Activated T-helper 1 cell treated with Interleukin-2 at 50 U/mL for 16 hours (primary cell): ENCODE measurements around the gene HOXD13.

Experiments used
- DNase-seq: peaks from one replicate; pipeline ENCODE4 v3.0.0-alpha.2; 2020; ENCODE audit warnings: low read depth

HOXD13 gene

DNA sequence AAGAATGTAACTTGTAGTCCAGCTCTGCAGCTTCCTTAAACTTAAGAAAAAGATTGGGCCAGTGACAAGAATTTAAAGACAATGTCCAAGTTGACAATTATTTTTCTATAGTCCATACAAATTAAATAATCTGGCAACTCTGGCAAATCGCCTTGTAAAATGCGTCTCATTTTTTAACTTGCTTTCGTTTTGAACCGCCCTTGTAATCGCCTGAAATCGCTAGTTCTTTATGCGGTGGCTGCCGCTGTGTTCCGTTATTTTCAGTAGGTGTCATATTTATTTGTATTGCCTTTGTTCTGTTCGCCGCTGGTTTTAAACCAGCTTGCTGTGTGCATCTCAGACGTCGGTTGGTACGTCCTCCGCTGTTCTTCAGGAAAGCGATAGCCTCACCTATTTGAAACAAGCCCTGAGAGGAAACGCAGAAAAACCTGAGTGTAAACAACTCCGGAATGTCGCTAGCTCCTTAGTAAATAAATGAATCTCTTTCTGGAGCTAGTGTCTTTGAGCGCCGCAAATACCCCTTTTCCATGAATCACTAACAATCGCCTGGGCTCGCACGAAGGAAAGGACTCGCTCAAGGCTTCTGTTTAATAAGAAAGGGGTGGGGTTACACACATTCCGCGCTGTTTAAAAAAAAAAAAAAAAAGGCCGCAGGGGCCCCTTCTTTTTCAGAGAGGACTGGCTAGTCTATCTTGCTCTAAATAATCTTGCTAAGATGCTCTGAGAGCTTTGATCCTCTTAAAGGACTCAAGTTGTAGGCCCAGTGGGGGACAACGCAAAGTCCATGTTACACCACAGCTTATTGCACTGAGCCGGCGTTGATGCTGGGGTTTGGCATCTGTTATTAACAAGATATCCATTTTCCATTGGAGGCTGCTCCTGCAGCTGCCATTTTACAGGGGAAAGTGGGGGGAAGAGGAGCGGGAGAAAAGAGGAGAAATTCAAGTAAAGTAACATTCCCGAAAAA, 40.0 kb downstream of the HOXD13 start:
- DNase-seq: no peak

DNA sequence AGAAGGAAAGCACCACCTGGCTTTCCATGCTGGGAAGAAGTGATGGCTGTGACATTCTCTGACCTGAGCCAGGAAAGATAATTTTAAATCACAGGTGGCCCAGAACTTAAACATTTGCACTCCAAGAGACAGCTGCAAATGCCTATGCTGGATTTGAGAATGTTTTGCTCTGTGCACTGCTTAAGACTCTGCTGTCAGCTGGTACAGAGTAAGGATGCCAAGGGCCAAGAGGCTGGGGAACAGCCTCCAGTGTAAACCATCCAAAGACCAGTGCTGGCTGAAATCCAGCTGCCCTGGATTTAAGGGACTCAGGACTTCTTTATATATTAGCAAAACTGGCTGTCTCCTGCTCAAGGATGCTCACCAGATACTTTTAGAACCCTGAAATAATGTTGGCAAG, 40.9 kb downstream of the HOXD13 start:
- DNase-seq: no peak

GRCh38 chr2:176134035-176134434, 41.5 kb downstream of the HOXD13 start:
- DNase-seq: no peak

DNA sequence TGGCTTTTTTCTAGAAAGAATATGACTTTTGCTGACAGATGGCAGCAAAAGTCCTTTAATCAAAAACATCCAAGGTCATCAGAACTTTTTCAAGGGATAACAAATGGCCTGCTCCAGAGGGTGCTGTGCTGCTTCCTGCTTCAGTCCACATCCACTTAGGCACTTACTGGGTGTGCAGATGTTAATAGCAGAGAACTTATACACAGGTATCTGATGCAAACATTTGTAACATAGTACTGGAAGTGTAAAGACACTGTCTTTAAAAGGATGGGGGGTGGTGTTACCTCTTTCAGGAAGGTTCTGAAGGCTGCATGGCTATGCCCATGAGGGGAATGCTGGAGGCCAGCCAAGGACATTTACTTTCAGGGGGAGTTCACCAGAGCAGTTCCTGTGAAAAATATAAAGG, 42.5 kb downstream of the HOXD13 start:
- no peak for DNase-seq

DNA sequence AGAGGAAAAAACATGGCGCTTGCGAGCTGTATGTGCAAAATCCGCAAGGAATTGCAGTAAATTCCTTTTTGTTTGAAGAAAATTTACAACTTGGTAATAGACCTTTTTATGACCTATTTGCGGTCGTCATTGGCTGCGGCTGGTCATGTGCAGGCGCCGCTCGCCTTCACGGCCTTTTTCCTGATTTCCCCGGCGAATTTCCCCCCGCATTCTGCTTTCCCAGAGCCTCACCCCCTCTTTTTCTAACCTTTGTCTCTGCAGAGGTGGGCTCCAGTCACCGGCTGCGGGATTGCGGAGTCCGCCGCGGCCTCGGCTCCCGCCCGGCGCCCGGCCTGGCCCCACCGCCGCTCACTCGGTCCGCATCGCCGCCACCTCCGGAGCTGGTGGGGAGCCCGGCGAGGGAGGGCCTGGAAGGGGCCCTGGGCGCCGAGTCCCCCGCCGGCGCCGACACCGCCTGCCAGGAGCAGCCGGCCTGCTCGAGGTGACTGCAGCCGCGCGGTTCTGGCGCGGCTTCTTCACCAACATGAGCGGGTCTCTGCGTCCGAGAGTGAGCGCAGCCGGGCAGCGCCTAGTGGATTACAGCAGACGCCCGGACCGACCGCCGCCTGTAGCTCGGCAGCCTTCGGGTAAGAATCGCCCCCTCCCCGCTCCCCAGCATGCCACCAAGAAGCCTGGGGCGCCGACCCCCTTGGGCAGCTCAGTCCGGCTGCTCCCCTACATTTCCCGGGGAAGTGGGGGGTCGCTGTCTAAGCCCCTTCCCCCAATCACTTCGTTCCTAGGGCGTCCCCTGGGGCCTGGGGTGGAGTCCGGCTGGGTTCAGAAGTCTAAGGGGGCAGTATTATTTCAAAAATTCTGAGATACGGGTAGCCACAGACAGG, 44.1 kb downstream of the HOXD13 start:
- no peak for DNase-seq

DNA sequence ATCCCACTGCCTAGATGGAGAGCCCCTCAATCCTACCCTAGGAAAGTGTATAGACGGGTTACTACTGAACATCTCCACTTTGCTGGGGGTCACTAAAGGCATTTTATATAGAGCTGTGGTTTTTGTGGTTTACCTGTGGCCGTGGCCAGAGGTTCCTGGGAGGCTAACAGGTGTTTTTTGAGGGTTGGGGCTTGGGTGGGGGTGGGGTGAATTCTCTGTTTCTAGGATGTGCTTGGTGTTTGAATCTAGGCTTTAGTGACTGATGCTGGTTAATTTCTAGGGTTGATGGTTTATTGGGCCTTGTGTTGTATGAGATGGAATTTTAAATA, 44.7 kb downstream of the HOXD13 start:
- no peak for DNase-seq

DNA sequence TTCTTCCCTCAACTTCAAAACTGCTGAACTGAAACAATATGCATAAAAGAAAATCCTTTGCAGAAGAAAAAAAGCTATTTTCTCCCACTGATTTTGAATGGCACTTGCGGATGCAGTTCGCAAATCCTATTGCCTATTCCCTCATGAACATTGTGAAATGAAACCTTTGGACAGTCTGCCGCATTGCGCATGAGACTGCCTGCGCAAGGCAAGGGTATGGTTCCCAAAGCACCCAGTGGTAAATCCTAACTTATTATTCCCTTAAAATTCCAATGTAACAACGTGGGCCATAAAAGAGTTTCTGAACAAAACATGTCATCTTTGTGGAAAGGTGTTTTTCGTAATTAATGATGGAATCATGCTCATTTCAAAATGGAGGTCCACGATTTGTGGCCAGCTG, 45.4 kb downstream of the HOXD13 start:
- DNase-seq: no peak

DNA sequence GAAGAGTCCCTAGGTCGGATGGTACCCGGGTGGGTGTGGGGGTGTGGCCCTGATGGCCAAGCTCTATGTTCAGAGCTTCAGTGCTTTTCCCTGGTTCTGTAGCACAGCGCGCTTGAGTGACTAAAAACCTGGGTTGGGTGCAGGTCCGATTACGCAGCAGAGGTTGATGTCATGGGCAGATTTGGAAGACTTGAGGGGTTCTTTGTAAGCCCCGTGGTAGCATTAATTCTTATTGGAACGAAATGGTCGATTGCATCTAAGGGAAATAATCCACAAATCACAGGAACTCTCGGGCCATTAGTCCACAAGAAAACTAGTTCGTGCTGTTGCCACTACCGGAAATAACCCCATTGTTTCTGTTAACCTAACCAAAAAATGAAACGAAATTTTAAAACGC, 46.0 kb downstream of the HOXD13 start:
- no peak for DNase-seq

GRCh38 chr2:176138923-176139660, 46.6 kb downstream of the HOXD13 start:
- DNase-seq: no peak

GRCh38 chr2:176139661-176140512, 47.4 kb downstream of the HOXD13 start:
- DNase-seq: no peak

GRCh38 chr2:176140513-176141317, 48.2 kb downstream of the HOXD13 start:
- DNase-seq: no peak

DNA sequence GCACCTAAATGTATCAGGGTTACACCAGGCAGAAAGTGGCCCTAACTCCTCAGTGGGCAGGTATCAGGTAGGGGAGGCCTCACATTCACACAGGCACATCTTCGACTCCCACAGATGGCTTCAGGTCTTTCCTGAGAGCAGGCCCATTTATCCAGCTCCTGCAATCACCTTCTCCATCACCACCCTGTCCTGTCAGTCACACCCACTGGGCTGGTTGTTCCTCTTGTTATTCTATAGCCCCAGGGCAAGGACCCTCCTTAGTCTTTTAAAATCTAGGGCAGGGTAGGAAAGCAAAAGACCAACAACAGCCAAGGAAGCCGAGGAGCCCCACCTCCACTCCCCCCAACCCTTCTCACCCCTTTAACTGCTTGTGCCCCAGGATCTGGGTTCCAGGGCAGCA, 49.8 kb downstream of the HOXD13 start:
- DNase-seq: no peak
